Measurements from ENCODE around the gene SRP68.

Gene SRP68

GRCh38 chr17:76072148-76072858, at the start of gene SRP68:
SRP68 (minus strand) TSS chr17:76072517; CDS start chr17:76072491, 26 bp downstream.
- peak; percentile 88 for DNase-seq

DNA sequence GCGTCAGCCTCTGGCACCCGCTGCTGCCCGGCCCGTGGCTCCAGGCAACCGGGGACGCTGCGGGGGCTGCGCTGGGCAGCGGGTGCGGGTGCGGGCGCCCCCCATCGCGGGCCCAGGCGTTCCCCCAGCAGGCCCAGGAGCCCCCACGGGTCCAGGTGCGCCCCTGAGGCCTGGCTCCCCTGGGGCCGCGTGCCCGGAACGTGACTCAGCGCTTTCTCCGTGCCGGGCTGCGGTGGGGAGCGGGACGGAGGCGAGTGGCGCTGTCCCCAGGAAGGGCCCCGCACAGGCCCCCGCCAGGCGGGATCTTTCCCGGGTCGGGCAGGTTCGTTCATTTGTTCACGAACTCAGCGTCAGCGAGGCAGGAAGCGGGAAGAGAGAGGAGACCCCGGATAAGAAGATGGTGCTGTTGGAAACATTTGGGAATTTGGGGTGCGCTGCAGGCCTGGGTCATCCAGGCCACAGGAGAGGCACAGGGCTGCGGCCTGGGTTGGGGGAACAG, 49.7 kb upstream of the SRP68 start:
- DNase-seq = no peak

- no peak for DNase-seq
Observed at GRCh38 chr17:76120658-76121008, 48.3 kb upstream of the SRP68 start.

DNA sequence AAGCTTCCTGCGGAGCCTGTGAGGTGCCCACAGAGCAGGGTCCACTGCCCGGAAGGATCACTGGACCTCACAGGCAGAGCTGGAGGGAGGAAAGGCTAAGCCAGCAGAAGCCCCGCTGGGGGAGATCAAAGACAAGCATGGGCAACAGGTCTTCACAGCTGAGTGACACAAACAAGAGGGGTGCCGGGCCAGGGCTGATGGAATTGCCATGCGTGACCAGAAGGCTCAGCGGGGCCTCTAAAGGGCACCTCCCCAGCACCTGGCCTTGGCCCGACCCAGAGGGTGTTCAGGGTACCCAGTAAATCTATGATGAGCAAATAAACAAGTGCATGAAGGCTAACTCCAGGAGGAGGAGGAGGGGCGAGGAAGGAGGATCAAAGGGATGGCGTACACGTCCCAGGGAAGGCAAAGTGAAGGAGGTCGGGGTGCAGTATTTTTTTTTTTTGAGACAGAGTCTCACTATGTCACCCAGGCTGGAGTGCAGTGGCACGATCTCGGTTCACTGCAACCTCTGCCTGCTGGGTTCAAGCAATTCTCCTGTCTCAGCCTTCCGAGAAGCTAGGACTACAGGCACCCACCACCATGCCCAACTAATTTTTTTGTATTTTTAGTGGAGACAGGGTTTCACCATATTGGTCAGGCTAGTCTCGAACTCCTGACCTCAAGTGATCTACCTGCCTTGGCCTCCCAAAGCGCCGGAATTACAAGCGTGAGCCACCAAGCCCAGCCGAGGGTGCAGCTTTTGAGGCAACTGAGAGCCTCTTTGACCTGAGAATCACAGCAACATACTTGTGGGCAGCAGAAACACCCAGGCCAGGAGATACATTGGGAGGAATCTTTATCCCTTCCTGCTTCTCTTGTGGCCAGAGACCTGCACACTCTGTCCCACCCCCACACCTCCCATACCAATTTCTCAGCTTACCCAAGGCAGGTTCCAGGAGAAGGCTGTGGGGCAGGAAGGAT, 47.4 kb upstream of the SRP68 start:
- no peak for DNase-seq

GRCh38 chr17:76115138-76115754, 42.9 kb upstream of the SRP68 start:
- no peak for DNase-seq

- DNase-seq = no peak
Observed at GRCh38 chr17:76111956-76112355, 39.6 kb upstream of the SRP68 start.

DNA sequence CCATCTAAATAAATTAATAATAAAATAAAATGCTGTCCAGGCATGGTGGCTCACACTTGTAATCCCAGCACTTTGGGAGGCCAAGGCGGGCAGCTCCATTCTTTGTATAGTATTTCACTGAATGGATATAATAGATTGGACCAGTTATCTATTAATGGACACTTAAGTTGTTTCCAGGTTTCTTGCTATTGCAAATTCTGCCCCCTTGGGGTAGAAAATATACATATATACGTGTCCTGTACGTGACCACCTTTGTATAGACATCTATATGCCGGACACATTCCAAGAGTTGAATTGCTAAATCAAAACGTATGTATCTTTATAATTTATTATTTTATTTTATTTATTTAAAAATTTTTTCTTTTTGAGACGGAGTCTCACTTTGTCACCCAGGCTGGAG, 35.2 kb upstream of the SRP68 start:
- peak; percentile 38 for DNase-seq

GRCh38 chr17:76106703-76107102, 34.4 kb upstream of the SRP68 start:
- DNase-seq = no peak

GRCh38 chr17:76104896-76105231, 32.5 kb upstream of the SRP68 start:
- no peak for DNase-seq

DNA sequence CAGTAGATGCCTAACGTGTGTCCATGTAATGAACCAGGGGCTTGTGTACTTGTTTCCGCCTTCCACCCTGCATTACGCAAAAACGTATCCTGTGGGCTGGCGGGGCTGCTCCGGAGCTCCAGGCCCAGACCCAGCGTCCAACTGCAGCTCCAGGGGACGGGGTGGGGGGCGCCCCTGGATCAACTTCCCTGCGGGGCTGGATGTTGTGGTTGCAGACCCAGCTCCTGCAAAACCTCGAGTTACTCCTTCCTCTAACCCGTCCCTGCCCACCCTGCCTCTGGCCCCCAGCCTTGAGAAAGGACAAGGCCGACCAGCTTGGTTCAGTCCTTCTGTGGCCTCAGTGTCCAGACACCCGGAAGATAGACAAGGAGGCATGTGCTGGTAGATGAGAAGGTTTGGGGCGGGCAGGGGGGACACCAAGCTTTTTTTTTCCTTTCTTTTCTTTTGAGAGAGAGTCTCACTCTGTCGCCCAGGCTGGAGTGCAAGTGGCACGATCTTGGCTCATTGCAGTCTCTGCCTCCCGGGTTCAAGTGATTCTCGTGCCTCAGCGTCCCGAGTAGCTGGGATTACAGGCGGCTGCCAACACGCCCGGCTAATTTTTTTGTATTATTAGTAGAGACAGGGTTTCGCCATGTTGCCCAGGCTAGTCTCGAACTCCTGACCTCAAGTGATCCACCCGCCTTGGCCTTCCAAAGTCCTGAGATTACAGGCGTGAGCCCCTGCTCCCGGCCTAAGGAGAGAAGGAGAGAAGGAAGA, 32.0 kb upstream of the SRP68 start:
- no peak for DNase-seq

DNA sequence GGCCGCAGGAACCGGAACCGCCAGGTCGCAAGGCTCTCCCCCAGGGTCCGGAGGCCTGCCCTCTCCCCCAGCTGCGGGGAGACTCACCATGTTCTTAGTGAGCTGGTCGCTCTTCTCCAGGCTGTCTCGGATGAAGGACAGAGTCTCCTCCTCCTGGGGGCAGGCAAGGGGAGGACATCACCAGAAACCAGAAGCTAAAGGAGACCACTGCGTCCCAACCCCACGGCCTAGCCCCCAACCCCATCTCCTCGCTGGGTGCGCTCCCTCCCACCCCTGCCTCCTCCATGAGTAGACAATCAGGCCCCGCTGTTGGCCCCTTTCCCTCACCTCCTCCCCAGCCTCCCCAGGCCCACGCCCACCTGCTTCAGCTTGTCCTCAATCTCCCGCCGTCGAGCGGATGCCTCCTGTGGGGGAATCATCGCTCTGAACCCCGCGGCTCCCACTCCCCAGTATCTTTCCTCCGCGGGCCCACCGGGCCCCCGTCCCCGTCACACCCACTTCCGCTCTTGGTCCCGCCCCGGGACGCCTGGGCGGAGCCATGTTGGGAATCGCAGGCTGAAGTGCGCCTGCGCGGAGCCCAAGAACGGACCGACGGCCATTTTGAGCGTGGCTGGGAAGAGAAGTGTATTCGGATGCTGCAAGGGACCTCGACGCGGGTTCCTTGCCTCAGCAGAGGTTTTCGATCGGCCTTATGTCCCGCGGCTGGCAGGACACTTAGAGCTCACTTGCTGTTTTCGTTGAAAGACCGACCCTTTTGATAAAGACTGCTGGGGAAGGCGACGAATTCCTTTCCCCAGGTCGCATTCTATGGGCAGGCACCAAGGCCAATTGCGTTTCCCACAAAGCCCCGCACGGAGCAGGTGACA, 31.2 kb upstream of the SRP68 start, which contains the start of gene EXOC7:
EXOC7 (minus strand) TSS at position 514 of the 866 bp plus-strand sequence; CDS start at position 419, 95 bp downstream.
- peak; percentile 94 for DNase-seq

DNA sequence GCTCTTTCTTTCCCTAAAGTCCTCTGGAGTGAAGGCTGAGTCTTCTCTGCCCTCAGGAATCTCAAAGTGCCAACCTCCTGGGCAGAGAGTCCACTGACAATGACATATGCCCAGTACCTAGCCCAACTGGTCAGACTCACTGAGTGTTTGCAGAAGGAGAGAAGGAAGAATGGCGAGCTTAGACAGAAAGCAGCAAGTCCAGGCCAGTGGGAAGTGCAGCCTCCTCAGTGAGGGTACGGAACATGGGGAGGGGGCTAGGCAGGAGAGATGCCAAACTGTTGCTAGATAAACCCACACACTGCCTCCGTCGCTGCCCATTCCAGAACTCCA, 30.6 kb upstream of the SRP68 start:
- DNase-seq = no peak

DNA sequence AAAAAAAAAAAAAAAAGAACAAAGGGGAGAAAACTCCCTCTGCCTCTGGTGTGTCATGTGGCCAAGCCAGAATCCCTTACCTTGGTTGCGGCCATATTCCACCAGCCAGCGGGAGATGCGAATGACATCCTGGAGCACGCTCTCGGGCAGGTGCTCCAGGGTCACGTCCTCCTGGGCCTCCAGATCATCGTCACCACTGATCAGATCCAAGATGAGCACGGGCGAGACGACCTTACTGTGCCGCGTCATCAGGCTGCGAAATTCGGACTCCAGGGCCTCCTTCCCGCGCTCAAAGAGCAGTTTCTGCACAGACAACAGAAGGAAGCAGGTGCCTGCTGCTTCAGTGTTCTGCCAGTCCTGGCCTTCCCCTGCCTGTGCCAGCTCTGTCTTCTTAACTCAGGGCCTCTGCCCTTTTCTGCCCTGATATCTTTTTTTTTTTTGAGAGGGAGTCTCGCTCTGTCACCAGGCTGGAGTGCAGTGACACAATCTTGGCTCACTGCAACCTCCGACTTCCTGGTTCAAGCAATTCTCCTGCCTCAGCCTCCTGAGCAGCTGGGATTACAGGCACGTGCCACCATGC, 25.5 kb upstream of the SRP68 start:
- no peak for DNase-seq

DNA sequence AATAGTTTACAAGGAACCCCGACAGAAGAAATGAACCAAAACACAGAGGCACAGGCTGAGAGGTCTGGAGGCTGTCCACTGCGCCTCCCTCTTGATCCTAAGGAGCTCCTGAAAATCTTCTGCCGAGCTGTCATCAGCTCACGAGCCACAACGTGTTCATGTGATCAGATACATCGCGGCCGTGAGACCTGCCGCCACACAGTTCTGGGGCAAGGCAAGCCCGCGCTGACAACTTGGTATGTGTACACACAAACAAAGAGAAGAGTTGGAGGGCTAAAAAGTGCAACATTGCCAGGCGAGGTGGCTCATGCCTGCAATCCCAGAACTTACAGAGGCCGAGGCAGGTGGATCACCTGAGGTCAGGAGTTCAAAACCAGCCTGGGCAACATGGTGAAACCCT, 23.6 kb upstream of the SRP68 start:
- DNase-seq = no peak

DNA sequence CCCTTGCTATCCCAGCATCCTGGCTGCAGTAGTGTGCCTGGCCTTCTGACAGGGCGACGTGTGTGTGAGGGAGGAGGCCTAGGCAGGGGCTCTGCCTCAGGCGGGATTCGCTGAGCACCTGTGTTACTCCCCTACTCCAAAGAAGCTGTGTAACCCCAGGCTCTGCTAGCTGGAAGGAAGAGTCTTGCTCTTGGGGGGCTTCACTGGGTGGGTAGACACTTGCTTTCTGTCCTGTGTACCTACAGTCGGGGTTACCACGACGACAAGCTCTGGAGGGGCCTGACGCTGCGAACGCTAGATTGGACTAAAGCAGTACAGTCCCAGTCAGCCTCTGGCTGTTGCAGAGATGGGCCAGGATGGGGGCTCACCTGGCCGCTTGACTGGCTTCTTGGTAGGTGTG, 21.7 kb upstream of the SRP68 start:
- no peak for DNase-seq

DNA sequence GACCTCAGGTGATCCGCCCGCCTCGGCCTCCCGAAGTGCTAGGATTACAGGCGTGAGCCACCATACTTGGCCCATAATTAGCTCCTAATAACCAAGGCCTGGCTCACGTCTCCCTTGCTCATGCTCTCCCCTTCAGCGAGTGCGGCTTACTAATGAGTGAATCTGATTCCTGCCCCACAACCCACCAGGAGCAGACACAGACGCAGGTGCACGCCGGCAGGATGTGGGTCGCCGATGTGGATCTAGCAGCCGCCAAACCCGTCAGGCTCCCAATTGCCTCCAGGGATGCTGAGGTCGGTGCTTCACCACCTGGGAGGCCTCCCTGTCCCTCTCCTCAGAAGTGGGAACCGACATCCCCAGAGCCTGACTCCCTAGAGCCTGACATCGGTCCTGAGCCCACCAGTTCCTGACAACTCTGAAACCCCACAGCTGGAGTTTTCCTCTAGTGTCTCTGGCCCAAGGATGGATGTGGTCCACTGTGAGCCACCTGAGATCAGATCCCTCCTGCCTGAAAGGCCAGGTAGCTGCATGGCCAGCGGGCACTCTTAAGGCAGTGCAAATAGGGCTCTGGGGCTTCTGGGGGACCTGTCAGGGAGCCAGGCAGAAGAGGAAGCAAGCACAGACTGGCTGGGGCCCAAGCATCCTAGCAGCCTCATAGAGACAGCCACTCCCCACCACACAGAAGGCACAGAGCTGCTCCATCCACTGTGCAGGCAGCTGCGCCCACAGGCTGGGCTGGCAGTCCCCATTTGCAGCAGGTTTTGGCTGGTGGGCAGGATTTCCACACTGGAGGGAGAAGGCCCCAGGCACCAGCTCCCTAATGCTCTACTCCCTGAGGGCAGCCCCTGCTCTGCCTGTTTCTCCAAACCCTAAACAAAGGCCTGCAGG, 20.5 kb upstream of the SRP68 start:
- no peak for DNase-seq

- DNase-seq = no peak
Observed at GRCh38 chr17:76091526-76092286, 19.4 kb upstream of the SRP68 start.

- DNase-seq = no peak
Observed at GRCh38 chr17:76090517-76091129, 18.3 kb upstream of the SRP68 start.
